ENCODE results near the gene LGALS12. TPM values are rescaled to one million over a fixed set of nuclear protein-coding genes. Genes with fewer than 3 reads are reported as not detected.
A peak's percentile ranks its signal among the peaks of the same experiment; 100 is the strongest.
"Not testable (repeated sequence)": the region's sequence is repeated elsewhere in the genome, so short reads cannot be mapped to it uniquely, and the experiment has no call there.

Gene LGALS12
- total RNA-seq, 2 experiments from 2014 or later, result not detected

GRCh38 chr11:63549411-63549810 is 43.5 kb downstream of the LGALS12 start:
- H3K9me3 Mint-ChIP-seq, result no peaks in the 10 kb centered on the region
- H3K4me3 Mint-ChIP-seq, result no peak overlapping the region
- peaks cover 38% of the 10 kb centered on the region for H3K4me1 Mint-ChIP-seq
- POLR2A ChIA-PET, result interaction anchor here (0.9 to 7.2 kb wide), 2 partner anchors 13 to 17 kb away, joined by 3 to 147 read pairs; partner anchors contain the start of gene PLAAT4
- H3K27ac Mint-ChIP-seq, result peak overlapping the region; percentile 72
- no peaks in the 10 kb centered on the region for H3K27me3 Mint-ChIP-seq
- H3K36me3 Mint-ChIP-seq, result peaks cover 37% of the 10 kb centered on the region
- DNase-seq, result no peak
- no peak for ATAC-seq (ENCODE audit: low read depth)

DNA sequence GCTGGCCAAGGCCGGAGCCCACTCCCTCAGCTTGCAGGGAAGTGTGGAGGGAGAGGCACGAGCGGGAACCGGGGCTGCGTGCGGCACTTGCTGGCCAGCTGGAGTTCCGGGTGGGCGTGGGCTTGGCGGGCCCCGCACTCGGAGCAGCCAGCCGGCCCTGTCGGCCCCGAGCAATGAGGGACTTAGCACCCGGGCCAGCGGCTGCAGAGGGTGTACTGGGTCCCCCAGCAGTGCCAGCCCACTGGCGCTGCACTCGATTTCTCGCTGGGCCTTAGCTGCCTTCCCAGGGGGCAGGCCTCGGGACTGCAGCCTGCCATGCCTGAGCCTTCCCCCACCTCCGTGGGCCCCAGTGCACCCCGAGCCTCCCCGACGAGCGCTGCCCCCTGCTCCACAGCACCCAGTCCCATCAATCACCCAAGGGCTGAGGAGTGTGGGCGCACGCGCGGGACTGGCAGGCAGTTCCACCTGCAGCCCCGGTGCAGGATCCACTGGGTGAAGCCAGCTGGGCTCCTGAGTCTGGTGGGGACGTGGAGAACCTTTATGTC is 44.3 kb downstream of the LGALS12 start:
- H3K4me1 Mint-ChIP-seq, result peaks cover 44% of the 10 kb centered on the region
- not testable (repeated sequence) for H3K9me3 Mint-ChIP-seq; H3K27me3 Mint-ChIP-seq; ATAC-seq (ENCODE audit: low read depth); H3K4me3 Mint-ChIP-seq; DNase-seq
- POLR2A ChIA-PET, result interaction anchor here (5.1 to 7.2 kb wide), 2 partner anchors 14 to 15 kb away, joined by 86 to 147 read pairs; partner anchors contain the start of genes PLAAT2 and PLAAT4
- H3K36me3 Mint-ChIP-seq, result peaks cover 32% of the 10 kb centered on the region
- peak overlapping the region; percentile 100 for H3K27ac Mint-ChIP-seq

DNA sequence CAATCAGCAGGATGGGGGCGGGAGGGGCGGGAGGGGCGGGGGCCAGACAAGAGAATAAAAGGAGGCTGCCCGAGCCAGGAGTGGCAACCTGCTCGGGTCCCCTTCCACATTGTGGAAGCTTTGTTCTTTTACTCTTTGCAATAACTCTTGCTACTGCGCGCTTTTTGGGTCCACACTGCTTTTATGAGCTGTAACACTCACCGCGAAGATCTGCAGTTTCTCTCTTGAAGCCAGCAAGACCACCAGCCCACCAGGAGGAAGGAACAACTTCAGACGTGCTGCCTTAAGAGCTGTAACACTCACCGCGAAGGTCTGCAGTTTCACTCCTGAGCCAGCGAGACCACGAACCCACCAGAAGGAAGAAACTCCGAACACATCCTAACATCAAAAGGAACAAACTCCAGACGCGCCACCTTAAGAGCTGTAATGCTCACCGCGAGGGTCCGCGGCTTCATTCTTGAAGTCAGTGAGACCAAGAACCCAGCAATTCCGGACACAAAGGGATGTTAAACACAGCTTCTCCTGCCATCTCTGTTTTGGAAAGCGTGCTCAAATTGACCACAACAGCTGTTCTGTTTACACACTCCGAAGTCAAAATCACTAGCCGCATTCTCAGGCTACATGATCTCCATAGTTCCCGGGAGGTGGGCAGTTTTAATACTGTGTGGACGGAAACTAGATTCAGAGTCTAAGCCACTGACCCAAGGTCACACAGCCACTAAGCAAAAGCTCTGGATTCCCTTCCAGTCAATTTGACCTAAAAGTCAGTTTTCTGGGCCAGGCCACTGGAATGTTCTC is 45.4 kb downstream of the LGALS12 start:
- POLR2A ChIA-PET, result interaction anchor here (0.9 to 7.2 kb wide), 19 partner anchors 9 to 670 kb away, joined by 3 to 147 read pairs (median 5); partner anchors contain the start of genes PLAAT2, PLAAT4 and RTN3
- DNase-seq (peak; percentile 58), ATAC-seq (ENCODE audit: low read depth) (peak; percentile 13)
- peak overlapping the region; percentile 100 for H3K27ac Mint-ChIP-seq
- H3K36me3 Mint-ChIP-seq, result peaks cover 29% of the 10 kb centered on the region
- H3K4me1 Mint-ChIP-seq, result peaks cover 47% of the 10 kb centered on the region
- H3K27me3 Mint-ChIP-seq, result no peaks in the 10 kb centered on the region
- H3K9me3 Mint-ChIP-seq, result no peaks in the 10 kb centered on the region
- H3K4me3 Mint-ChIP-seq, result peak overlapping the region; percentile 84

DNA sequence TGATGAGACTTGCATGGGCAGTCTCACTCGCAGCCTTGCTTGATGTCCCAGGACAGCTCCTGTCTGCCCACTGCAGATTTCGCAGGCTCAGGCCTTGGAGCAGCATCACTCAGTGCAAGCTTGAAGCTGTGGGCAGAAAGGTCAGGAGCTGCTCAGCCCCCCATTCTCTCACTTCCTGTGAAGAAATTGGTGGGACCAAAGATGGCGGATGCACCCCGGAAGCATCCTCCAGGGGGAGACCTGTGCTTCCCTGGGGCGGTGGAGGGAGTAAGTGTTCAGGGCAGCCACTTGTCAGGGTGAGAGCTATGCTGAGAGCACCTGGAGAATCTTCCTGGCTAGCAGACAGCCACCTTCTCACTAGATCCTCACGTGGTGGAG is 46.0 kb downstream of the LGALS12 start:
- POLR2A ChIA-PET, result interaction anchor here (0.9 to 7.2 kb wide), 17 partner anchors 9 to 670 kb away, joined by 3 to 147 read pairs (median 5); partner anchors contain the start of genes PLAAT2, PLAAT4 and RTN3
- H3K4me1 Mint-ChIP-seq, result peaks cover 49% of the 10 kb centered on the region
- peak; percentile 56 for ATAC-seq (ENCODE audit: low read depth)
- H3K27me3 Mint-ChIP-seq, result no peaks in the 10 kb centered on the region
- peak overlapping the region; percentile 100 for H3K27ac Mint-ChIP-seq
- no peaks in the 10 kb centered on the region for H3K9me3 Mint-ChIP-seq
- H3K4me3 Mint-ChIP-seq, result peak overlapping the region; percentile 84
- DNase-seq, result peak; percentile 70
- H3K36me3 Mint-ChIP-seq, result peaks cover 23% of the 10 kb centered on the region

GRCh38 chr11:63552921-63553320 is 47.0 kb downstream of the LGALS12 start:
- peaks cover 49% of the 10 kb centered on the region for H3K4me1 Mint-ChIP-seq
- H3K27me3 Mint-ChIP-seq, result no peaks in the 10 kb centered on the region
- no peaks in the 10 kb centered on the region for H3K9me3 Mint-ChIP-seq
- DNase-seq, result no peak
- H3K36me3 Mint-ChIP-seq, result peaks cover 15% of the 10 kb centered on the region
- POLR2A ChIA-PET, result interaction anchor here (1.4 to 7.2 kb wide), 4 partner anchors 12 to 74 kb away, joined by 3 to 147 read pairs (median 60); partner anchors contain the start of genes PLAAT2 and PLAAT4
- ATAC-seq (ENCODE audit: low read depth), result no peak
- H3K4me3 Mint-ChIP-seq, result peak overlapping the region; percentile 84
- peak overlapping the region; percentile 100 for H3K27ac Mint-ChIP-seq

- ATAC-seq (ENCODE audit: low read depth) (peak; percentile 77), DNase-seq (peak; percentile 59)
- peak overlapping the region; percentile 84 for H3K4me3 Mint-ChIP-seq
- no peaks in the 10 kb centered on the region for H3K27me3 Mint-ChIP-seq
- H3K36me3 Mint-ChIP-seq, result peaks cover 10% of the 10 kb centered on the region
- H3K9me3 Mint-ChIP-seq, result no peaks in the 10 kb centered on the region
- H3K27ac Mint-ChIP-seq, result peak overlapping the region; percentile 100
- H3K4me1 Mint-ChIP-seq, result peaks cover 48% of the 10 kb centered on the region
- POLR2A ChIA-PET, result interaction anchor here (4.7 to 7.2 kb wide), 3 partner anchors 12 to 21 kb away, joined by 34 to 147 read pairs (median 86); partner anchors contain the start of genes PLAAT2 and PLAAT4
Measured at GRCh38 chr11:63553759-63554158, 47.9 kb downstream of the LGALS12 start.

DNA sequence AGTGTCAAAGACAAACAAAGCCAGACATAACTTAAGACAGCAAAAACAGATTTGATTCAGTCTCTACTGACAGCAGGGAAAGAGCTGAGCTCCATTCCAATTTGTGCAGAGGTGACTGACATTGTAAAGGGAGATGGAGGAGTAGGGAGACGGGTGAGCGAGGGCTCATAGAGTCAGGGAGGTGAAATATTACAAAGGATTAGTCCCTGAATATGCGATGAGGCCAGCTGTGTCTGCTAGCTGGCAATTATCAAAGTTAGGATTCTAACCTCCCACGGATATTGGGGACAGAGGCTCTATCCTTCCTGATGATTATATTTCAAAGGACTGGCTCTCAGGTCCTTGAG is 49.0 kb downstream of the LGALS12 start:
- peak overlapping the region; percentile 100 for H3K27ac Mint-ChIP-seq
- POLR2A ChIA-PET, result interaction anchor here (0.6 to 7.2 kb wide), 5 partner anchors 10 to 72 kb away, joined by 3 to 147 read pairs (median 34); partner anchors contain the start of genes PLAAT2 and PLAAT4
- peaks cover 45% of the 10 kb centered on the region for H3K4me1 Mint-ChIP-seq
- no peaks in the 10 kb centered on the region for H3K27me3 Mint-ChIP-seq
- DNase-seq (no peak), ATAC-seq (ENCODE audit: low read depth) (no peak)
- no peak overlapping the region for H3K4me3 Mint-ChIP-seq
- H3K9me3 Mint-ChIP-seq, result no peaks in the 10 kb centered on the region
- H3K36me3 Mint-ChIP-seq, result peaks cover 6% of the 10 kb centered on the region

DNA sequence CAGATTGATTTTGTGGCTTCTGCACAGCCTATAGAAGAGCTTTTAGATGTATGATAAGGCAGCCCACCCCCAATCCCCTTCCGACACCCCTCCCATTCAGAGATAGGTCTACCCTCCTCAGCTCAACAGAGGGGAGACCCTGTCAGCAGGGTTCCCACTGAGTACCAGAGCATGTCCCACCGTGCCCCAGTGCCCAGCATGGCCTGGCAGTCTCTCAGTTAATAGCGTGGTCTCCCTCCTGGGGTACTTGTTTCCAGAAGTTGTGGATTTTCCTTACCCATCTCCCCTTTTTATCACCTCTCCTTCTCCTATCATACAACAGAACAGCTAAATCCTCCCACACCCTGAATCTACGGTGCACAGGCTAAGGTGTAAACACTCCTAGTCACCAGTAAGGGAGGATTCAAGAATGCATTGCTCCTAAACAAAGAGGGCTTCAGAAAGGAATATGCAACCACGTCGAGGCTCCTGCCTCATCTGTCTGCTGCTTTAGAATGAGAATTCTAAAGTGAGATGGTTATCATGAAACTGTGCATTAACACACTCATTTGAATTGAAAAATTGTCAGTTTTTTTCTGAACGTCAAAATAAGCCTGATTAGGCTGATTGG is 50.6 kb downstream of the LGALS12 start:
- POLR2A ChIA-PET, result interaction anchor here (1.3 to 1.6 kb wide), 2 partner anchors 10 to 19 kb away, joined by 4 to 5 read pairs; partner anchors contain the start of gene PLAAT4
- no peaks in the 10 kb centered on the region for H3K9me3 Mint-ChIP-seq

DNA sequence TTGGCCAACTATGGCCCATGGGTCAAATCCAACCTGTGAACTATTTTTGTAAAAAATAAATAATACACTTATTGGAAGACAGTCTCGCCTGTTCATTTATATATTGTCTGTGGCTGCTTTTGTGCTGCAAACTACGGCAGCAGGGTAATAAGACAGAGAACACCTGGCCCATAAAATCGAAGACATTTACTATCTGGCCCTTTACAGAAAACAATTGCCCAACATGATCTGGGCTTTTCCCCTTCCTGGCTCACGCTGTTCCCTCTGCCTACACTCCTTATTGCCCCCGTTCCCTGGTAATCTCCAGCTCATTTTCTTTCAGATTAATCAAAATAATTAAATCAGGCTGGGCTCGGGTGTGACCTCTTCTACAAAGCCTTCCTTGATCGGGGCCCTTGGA is 51.7 kb downstream of the LGALS12 start:
- no peak for ATAC-seq (ENCODE audit: low read depth)
- no peaks in the 10 kb centered on the region for H3K27me3 Mint-ChIP-seq
- peaks cover 3% of the 10 kb centered on the region for H3K36me3 Mint-ChIP-seq
- POLR2A ChIA-PET, result interaction anchor here (1.6 kb wide), 1 partner anchor 9 kb away, joined by 5 read pairs; no protein-coding TSS in a partner anchor
- H3K9me3 Mint-ChIP-seq, result no peaks in the 10 kb centered on the region
- no peak overlapping the region for H3K4me3 Mint-ChIP-seq
- no peak overlapping the region for H3K27ac Mint-ChIP-seq
- no peak for DNase-seq
- peaks cover 44% of the 10 kb centered on the region for H3K4me1 Mint-ChIP-seq

More for the DNA sequence above, 50.6 kb downstream of the LGALS12 start:
- peaks cover 3% of the 10 kb centered on the region for H3K36me3 Mint-ChIP-seq
- H3K4me3 Mint-ChIP-seq, result no peak overlapping the region
- ATAC-seq (ENCODE audit: low read depth) (no peak), DNase-seq (no peak)
- H3K27me3 Mint-ChIP-seq, result no peaks in the 10 kb centered on the region
- no peak overlapping the region for H3K27ac Mint-ChIP-seq
- H3K4me1 Mint-ChIP-seq, result peaks cover 50% of the 10 kb centered on the region

DNA sequence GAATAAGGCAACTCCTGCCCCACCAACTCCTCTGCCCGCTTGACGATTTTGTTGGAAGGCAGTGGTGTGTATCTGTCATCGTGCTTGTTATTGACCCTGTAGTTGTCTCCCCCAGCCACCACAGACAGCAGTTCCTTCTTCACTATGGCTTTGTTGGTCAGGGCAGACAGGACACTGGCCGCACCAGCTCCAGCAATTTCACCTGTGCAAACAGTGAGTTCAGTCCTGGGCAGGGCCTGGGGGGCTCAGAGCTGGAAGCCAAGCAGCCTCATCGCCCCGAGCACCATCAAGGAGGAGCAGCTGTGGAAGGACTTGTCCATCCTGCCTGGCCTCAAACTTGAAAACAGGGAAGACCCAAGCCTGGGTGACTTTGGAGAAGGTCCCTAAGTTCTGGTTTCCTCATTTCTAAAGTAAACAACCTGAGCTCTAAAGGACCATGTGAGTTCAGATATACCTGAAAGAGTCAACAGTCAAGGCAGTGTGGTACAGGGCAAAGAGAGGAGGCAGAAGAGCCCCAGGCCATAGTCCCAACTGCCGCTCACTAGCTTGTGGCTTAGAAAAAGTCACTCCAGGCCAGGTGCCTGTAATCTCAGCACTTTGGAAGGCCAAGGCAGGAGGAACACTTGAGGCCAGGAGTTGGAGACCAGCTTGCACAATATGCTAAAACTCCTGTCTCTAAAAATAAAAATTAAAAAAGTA is 52.7 kb downstream of the LGALS12 start:
- no peaks in the 10 kb centered on the region for H3K36me3 Mint-ChIP-seq
- H3K4me1 Mint-ChIP-seq, result peaks cover 39% of the 10 kb centered on the region
- H3K27ac Mint-ChIP-seq, result no peak overlapping the region
- POLR2A ChIA-PET, result interaction anchor here (0.6 to 1.5 kb wide), 4 partner anchors 13 to 717 kb away, joined by 3 read pairs; no protein-coding TSS in a partner anchor
- DNase-seq, result no peak
- no peaks in the 10 kb centered on the region for H3K9me3 Mint-ChIP-seq
- no peaks in the 10 kb centered on the region for H3K27me3 Mint-ChIP-seq
- ATAC-seq (ENCODE audit: low read depth), result no peak
- no peak overlapping the region for H3K4me3 Mint-ChIP-seq

DNA sequence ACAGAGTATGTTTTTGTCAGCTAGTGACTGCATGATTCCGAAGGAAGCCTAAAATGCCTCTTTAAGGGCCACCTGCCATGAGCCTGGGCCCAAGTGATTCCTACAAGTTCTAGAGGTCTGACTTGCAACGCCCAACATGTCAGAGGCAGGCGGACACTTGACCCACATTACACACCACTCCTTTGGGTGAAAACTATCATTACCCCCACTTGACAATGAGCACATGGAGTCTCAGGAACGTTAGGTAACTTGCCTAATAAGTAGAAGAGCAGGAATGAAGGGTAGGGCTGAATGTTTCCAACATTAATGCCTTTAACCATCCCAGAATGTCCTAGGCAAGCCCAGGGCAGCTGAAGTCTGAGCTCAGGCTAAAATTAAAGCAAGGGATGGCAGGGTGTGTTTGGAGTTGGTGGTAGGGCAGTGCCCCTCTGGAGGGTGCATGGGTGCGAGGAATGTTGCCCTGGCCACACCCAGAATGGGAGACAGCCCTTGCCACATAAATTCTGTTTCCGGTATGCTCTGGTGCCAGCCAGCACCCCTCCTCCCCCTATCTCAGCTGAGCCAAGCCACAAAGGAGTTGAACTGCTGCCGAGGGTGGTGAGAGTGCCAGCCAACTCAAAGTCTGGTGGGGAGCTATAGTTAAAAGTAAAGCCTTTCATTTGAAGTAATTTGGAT is 54.8 kb downstream of the LGALS12 start:
- Mint-ChIP-seq H3K27ac (peak overlapping the region; percentile 45), H3K27me3 (no peaks in the 10 kb centered on the region), H3K4me1 (peaks cover 41% of the 10 kb centered on the region), H3K9me3 (no peaks in the 10 kb centered on the region), H3K36me3 (no peaks in the 10 kb centered on the region), H3K4me3 (peak overlapping the region; percentile 9)
- no peak for DNase-seq
- no peak for ATAC-seq (ENCODE audit: low read depth)
- POLR2A ChIA-PET, result interaction anchor here (1.0 to 4.3 kb wide), 2 partner anchors 10 to 24 kb away, joined by 7 to 17 read pairs; partner anchors contain the start of gene PLAAT4
